Measurements from ENCODE around the gene ARHGEF16. TPM values are rescaled to one million over a fixed set of nuclear protein-coding genes. Genes with fewer than 3 reads are reported as not detected.

The ARHGEF16 gene
- total RNA-seq (0.22 TPM in 1 of 2 replicates, not detected in the other), polyA plus RNA-seq (0.13 TPM in 1 of 2 replicates, not detected in the other), polyA minus RNA-seq (0.21 TPM in 1 of 2 replicates, not detected in the other)
- total RNA-seq (2013), result 0.05 TPM

- H3K79me2 ChIP-seq (ENCODE audit: control insufficient read depth, insufficient read depth, low read length), result no peaks in the 10 kb centered on the region
- H3K4me1 ChIP-seq (ENCODE audit: control insufficient read depth in 2 of 2, insufficient read depth in 2 of 2, low read length in 2 of 2), result peaks cover 16 to 20% of the 10 kb centered on the region in 2 donors
- intact Hi-C loops (cut with micrococcal nuclease), result loop anchor here (1.0 to 5.0 kb wide), 3 partner anchors 37 to 348 kb away; no protein-coding TSS in a partner anchor
- H3K27me3 ChIP-seq (replicated peaks in 1 of 4; ENCODE audit: control extremely low read depth in 1 of 4, control insufficient read depth in 3 of 4, insufficient read depth in 4 of 4, low read length in 3 of 4), result peaks cover 0 to 44% (median 21%) of the 10 kb centered on the region in 4 experiments
- POLR2A ChIA-PET, result interaction anchor here (0.7 kb wide), 1 partner anchor 165 kb away, joined by 3 read pairs; no protein-coding TSS in a partner anchor
- H3K4me1 Mint-ChIP-seq, result peaks cover 3% of the 10 kb centered on the region
- peaks cover 0 to 14% (median 0%) of the 10 kb centered on the region in 3 donors for H3K9me3 ChIP-seq (ENCODE audit: control extremely low read depth in 1 of 3, control insufficient read depth in 2 of 3, insufficient read depth in 1 of 3, low read length in 2 of 3)
- H3K4me3 ChIP-seq (ENCODE audit: control extremely low read depth in 1 of 5, extremely low read depth in 1 of 5, insufficient read depth in 1 of 5, low read depth in 2 of 5, low read length in 4 of 5), result peak within 1 kb of the TSS in 3 of 5 experiments; percentile 48 to 55 (median 51)
- H3K27ac Mint-ChIP-seq, result peak within 1 kb of the TSS; percentile 28
- no peaks in the 10 kb centered on the region for H3K36me3 ChIP-seq (replicated peaks in 1 of 2; ENCODE audit: control extremely low read depth in 1 of 2, control insufficient read depth in 1 of 2, extremely low read depth in 1 of 2, insufficient read depth in 2 of 2, low read length in 1 of 2)
- peak; percentile 64 for DNase-seq
- peak within 1 kb of the TSS; percentile 65 for H2AFZ ChIP-seq (ENCODE audit: insufficient read depth, low read depth, low read length, poor library complexity, severe bottlenecking)
- TF ChIP-seq EZH2 (IDR thresholded peaks at IDR 0.05; ENCODE audit: borderline replicate concordance, insufficient read depth, low read depth, low read length, poor library complexity, severe bottlenecking) (no peak), CTCF (IDR thresholded peaks at IDR 0.05) (no peak)
- peaks cover 22% of the 10 kb centered on the region for H3K27me3 Mint-ChIP-seq
- peak within 1 kb of the TSS; percentile 71 for H3K4me3 Mint-ChIP-seq
- CTCF ChIA-PET, result interaction anchor here (1.0 to 2.4 kb wide), 14 partner anchors 10 to 348 kb away, joined by 4 to 65 read pairs (median 9); no protein-coding TSS in a partner anchor
- H3K27ac ChIP-seq (ENCODE audit: low read length in 2 of 2), result no peak within 1 kb of the TSS
- no peaks in the 10 kb centered on the region for H4K20me1 ChIP-seq (ENCODE audit: control insufficient read depth, insufficient read depth, low read length, poor library complexity, severe bottlenecking)
- peak; percentile 37 for ATAC-seq (ENCODE audit: low read depth)
- peak within 1 kb of the TSS; percentile 56 for H3K9ac ChIP-seq (ENCODE audit: low read length)
- H3K9me3 Mint-ChIP-seq (ENCODE audit: insufficient read depth), result no peaks in the 10 kb centered on the region
- 6% methylated on average over 83 of the region's 84 CpGs for WGBS (ENCODE audit: insufficient coverage)
- H3K4me2 ChIP-seq (replicated peaks; ENCODE audit: low read depth, low read length, poor library complexity, severe bottlenecking), result peak within 1 kb of the TSS; percentile 87
Measured at GRCh38 chr1:3453891-3454810, at the start of gene ARHGEF16. Gene ARHGEF16, plus strand, starts transcription at chr1:3454665. Its CDS starts 8,420 bp downstream, at chr1:3463085.
